Neural progenitor cell (in vitro differentiated cells): ENCODE measurements around the gene PRKCA. TPM values are rescaled to one million over a fixed set of nuclear protein-coding genes. Genes with fewer than 3 reads are reported as not detected.

ENCODE experiments used
- DNase-seq: peaks from one replicate; pipeline ENCODE4 v3.0.0-alpha.2; 2016; ENCODE audit warnings: low spot score
- H2AFZ ChIP-seq: fragments of 200-600 bp; sonication (generic); replicated peaks from 2 replicates; pipeline ENCODE4 v1.6.1; 2016; ENCODE audit warnings: antibody characterized with exemption
- H3F3A ChIP-seq: fragments of 200-600 bp; sonication (generic); 2 replicates; pipeline ENCODE4 v1.6.1; 2016; ENCODE audit warnings: antibody characterized with exemption, low read depth
- H3K27ac ChIP-seq: fragments of 200-600 bp; sonication (generic); 2 replicates; pipeline ENCODE4 v1.5.1; 2016; ENCODE audit warnings: mild to moderate bottlenecking
- H3K27me3 ChIP-seq: fragments of 200-600 bp; sonication (generic); 2 replicates; pipeline ENCODE4 v1.6.1; 2016; ENCODE audit warnings: mild to moderate bottlenecking, moderate library complexity
- H3K36me3 ChIP-seq: fragments of 200-600 bp; sonication (generic); 2 replicates; pipeline ENCODE4 v1.5.1; 2016
- H3K4me1 ChIP-seq: fragments of 200-600 bp; sonication (generic); 2 replicates; pipeline ENCODE4 v1.6.1; 2016; ENCODE audit warnings: mixed run types
- H3K4me2 ChIP-seq: fragments of 200-600 bp; sonication (generic); 2 replicates; pipeline ENCODE4 v1.6.1; 2016
- H3K4me3 ChIP-seq: fragments of 200-600 bp; sonication (generic); 2 replicates; pipeline ENCODE4 v1.5.1; 2016
- H3K79me2 ChIP-seq: fragments of 200-600 bp; sonication (generic); 2 replicates; pipeline ENCODE4 v1.6.1; 2016; ENCODE audit warnings: low read depth
- H3K9ac ChIP-seq: fragments of 200-600 bp; sonication (generic); 2 replicates; pipeline ENCODE4 v1.6.1; 2016
- H3K9me3 ChIP-seq: fragments of 200-600 bp; sonication (generic); 2 replicates; pipeline ENCODE4 v1.5.1; 2016; ENCODE audit warnings: low read depth
- H4K20me1 ChIP-seq: fragments of 200-600 bp; sonication (generic); 2 replicates; pipeline ENCODE4 v1.6.1; 2016; ENCODE audit warnings: low read depth
- H3K27ac Mint-ChIP-seq: 3 replicates; pipeline ENCODE4 v1.8.0; 2021; ENCODE audit warnings: mixed read lengths
- H3K27me3 Mint-ChIP-seq: 2 replicates; pipeline ENCODE4 v1.8.0; 2022; ENCODE audit warnings: low read depth, mild to moderate bottlenecking, inconsistent platforms, moderate library complexity, mixed read lengths; ENCODE audit not compliant: insufficient read depth
- H3K36me3 Mint-ChIP-seq: 3 replicates; pipeline ENCODE4 v1.8.0; 2021; ENCODE audit warnings: mixed read lengths
- H3K4me1 Mint-ChIP-seq: 3 replicates; pipeline ENCODE4 v1.8.0; 2021; ENCODE audit warnings: mixed read lengths
- H3K4me3 Mint-ChIP-seq: 3 replicates; pipeline ENCODE4 v1.8.0; 2021; ENCODE audit warnings: mild to moderate bottlenecking, moderate library complexity, mixed read lengths
- H3K9me3 Mint-ChIP-seq: 3 replicates; pipeline ENCODE4 v1.8.0; 2020; ENCODE audit warnings: mixed read lengths
- CTCF ChIP-seq: fragments of 200-600 bp; sonication (generic); IDR thresholded peaks from 2 replicates; pipeline ENCODE4 v1.5.1; 2017; ENCODE audit warnings: antibody characterized with exemption, mild to moderate bottlenecking
- EZH2 ChIP-seq: fragments of 200-600 bp; sonication (generic); IDR thresholded peaks from 2 replicates; pipeline ENCODE4 v1.6.1; 2017; ENCODE audit warnings: antibody characterized with exemption, mild to moderate bottlenecking, moderate library complexity
- EZH2phosphoT487 ChIP-seq: fragments of 200-600 bp; sonication (generic); IDR thresholded peaks from 2 replicates; pipeline ENCODE4 v1.6.1; 2017; ENCODE audit warnings: antibody characterized with exemption
- total RNA-seq: library from RNA; depleted of rRNA; stranded (reverse); fragments of >200 nt; gene quantifications from 2 replicates; pipeline ENCODE4 v1.2.3, GENCODE V29; 2015; ENCODE audit warnings: low replicate concordance

Gene PRKCA
- total RNA-seq, 1 donor from 2014 or later = 2.1 TPM

DNA sequence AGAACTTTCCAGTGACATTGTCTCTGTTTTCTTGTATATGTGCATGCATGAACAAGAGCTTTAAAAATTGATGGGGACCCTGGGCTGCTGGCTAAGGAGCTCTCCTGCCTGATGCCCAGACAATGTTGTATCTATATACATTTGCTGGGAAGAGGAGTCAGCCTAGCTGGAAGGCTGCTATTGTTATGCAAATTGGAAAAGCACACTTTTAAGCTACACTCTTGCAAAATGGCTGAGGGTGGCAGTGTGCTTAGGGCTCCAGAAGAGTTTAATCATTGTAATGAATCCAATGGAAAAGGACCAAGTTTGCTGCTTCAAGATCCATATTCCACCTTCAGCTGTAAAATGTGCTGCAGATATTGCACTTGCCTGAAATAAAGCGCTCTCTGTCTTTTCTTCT, 171.8 kb downstream of the PRKCA start:
- no peaks in the 10 kb centered on the region for H4K20me1 ChIP-seq
- no peak overlapping the region for H3K4me3 Mint-ChIP-seq
- peak overlapping the region; percentile 71 for H3K4me2 ChIP-seq
- TF ChIP-seq CTCF (no peak), EZH2phosphoT487 (no peak), EZH2 (no peak)
- H3K4me3 ChIP-seq = peak overlapping the region; percentile 32
- no peaks in the 10 kb centered on the region for H3K36me3 Mint-ChIP-seq
- no peak overlapping the region for H3K9ac ChIP-seq
- peaks cover 20% of the 10 kb centered on the region for H3K4me1 ChIP-seq
- peak; percentile 80 for DNase-seq
- peaks cover 7% of the 10 kb centered on the region for H3F3A ChIP-seq
- peaks cover 31% of the 10 kb centered on the region for H3K4me1 Mint-ChIP-seq
- no peaks in the 10 kb centered on the region for H3K27me3 ChIP-seq
- H3K27me3 Mint-ChIP-seq = no peaks in the 10 kb centered on the region
- H3K79me2 ChIP-seq = no peaks in the 10 kb centered on the region
- H3K36me3 ChIP-seq = no peaks in the 10 kb centered on the region
- peak overlapping the region; percentile 73 for H2AFZ ChIP-seq
- no peak overlapping the region for H3K27ac Mint-ChIP-seq
- H3K9me3 Mint-ChIP-seq = no peaks in the 10 kb centered on the region
- H3K9me3 ChIP-seq = no peaks in the 10 kb centered on the region
- no peak overlapping the region for H3K27ac ChIP-seq

- H4K20me1 ChIP-seq = no peaks in the 10 kb centered on the region
- peak overlapping the region; percentile 71 for H3K4me2 ChIP-seq
- H3F3A ChIP-seq = peaks cover 7% of the 10 kb centered on the region
- Mint-ChIP-seq H3K36me3 (no peaks in the 10 kb centered on the region), H3K4me3 (no peak overlapping the region), H3K27ac (no peak overlapping the region), H3K27me3 (no peaks in the 10 kb centered on the region), H3K4me1 (peaks cover 26% of the 10 kb centered on the region), H3K9me3 (no peaks in the 10 kb centered on the region)
- no peak overlapping the region for H3K9ac ChIP-seq
- H3K4me1 ChIP-seq = peaks cover 15% of the 10 kb centered on the region
- H3K4me3 ChIP-seq = peak overlapping the region; percentile 32
- no peak for TF ChIP-seq CTCF
- no peaks in the 10 kb centered on the region for H3K79me2 ChIP-seq
- H3K36me3 ChIP-seq = no peaks in the 10 kb centered on the region
- H3K27ac ChIP-seq = no peak overlapping the region
- no peaks in the 10 kb centered on the region for H3K27me3 ChIP-seq
- H2AFZ ChIP-seq = peak overlapping the region; percentile 73
- no peak for DNase-seq
- no peaks in the 10 kb centered on the region for H3K9me3 ChIP-seq
These were observed 172.5 kb downstream of the PRKCA start for GRCh38 chr17:66474806-66475497.

DNA sequence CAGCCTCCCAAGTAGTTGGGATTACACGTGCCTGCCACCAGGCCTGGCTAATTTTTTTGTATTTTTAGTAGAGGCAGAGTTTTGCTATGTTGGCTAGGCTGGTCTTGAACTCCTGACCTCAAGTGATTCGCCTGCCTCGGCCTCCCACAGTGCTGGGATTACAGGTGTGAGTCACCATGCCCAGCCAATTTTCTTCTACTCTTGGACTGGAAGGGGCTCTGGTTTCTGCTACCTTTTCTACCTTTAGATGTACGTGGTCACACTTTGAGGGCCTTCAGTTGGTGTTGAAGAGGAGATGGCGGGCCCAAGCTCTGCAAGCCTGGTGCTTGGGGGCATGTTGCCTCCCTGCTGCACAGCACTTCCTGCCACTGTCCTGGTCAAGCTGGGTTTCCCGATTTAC, 173.6 kb downstream of the PRKCA start:
- no peak overlapping the region for H3K4me3 Mint-ChIP-seq
- Histone ChIP-seq H3K79me2 (no peaks in the 10 kb centered on the region), H3K9me3 (no peaks in the 10 kb centered on the region), H3K9ac (no peak overlapping the region), H3F3A (peaks cover 7% of the 10 kb centered on the region), H3K4me2 (no peak overlapping the region), H4K20me1 (no peaks in the 10 kb centered on the region), H3K4me3 (no peak overlapping the region), H3K4me1 (peaks cover 15% of the 10 kb centered on the region), H3K27me3 (no peaks in the 10 kb centered on the region), H2AFZ (no peak overlapping the region), H3K27ac (no peak overlapping the region), H3K36me3 (no peaks in the 10 kb centered on the region)
- peaks cover 20% of the 10 kb centered on the region for H3K4me1 Mint-ChIP-seq
- H3K27me3 Mint-ChIP-seq = no peaks in the 10 kb centered on the region
- no peaks in the 10 kb centered on the region for H3K9me3 Mint-ChIP-seq
- DNase-seq = no peak
- H3K27ac Mint-ChIP-seq = no peak overlapping the region
- no peaks in the 10 kb centered on the region for H3K36me3 Mint-ChIP-seq
- TF ChIP-seq EZH2phosphoT487 (no peak), EZH2 (no peak), CTCF (no peak)
